Left lobe of liver (tissue), 2 donors: ENCODE measurements around the gene ZDHHC14. TPM values are rescaled to one million over a fixed set of nuclear protein-coding genes. Genes with fewer than 3 reads are reported as not detected.
"Not testable (repeated sequence)": the region's sequence is repeated elsewhere in the genome, so short reads cannot be mapped to it uniquely, and the experiment has no call there.

Experiments used
- ATAC-seq: fragments of 200-7000 bp; cut with Tn5 transposase; one replicate; pipeline ENCODE4 v1.9.1; 2020; ENCODE audit warnings: mild to moderate bottlenecking, moderate library complexity
- DNase-seq: peaks from one replicate; pipeline ENCODE4 v3.0.0-alpha.2; 2020; ENCODE audit warnings: low spot score
- total RNA-seq: library from RNA; stranded (reverse); gene quantifications from one replicate; pipeline ENCODE4 v1.2.1, GENCODE V29; 2021
- donor health status: DM: no; HTN: no; CAD: no; lungs with moderate emphysema.
- donor health status: DM: no; HTN: yes; CAD: no.

The ZDHHC14 gene
- total RNA-seq, 1 donor from 2014 or later = 13.7 TPM

DNA sequence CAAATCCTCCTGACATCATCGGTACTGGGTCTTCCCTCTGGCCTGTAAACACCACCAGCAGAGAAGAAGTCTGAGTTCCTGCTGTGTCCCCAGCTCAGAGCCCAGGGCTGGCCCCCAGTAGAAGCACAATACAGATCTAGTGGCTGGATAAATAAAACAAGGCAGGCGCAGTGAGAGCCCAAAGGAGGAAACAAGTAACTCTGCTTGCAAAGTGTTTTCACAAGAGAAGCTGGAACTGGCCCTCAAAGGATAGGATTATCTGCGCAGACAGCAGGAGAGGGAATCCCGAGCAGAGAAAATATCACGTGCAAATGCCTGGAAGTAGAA, 205.1 kb downstream of the ZDHHC14 start:
- DNase-seq (no peak), ATAC-seq (peak; percentile 16)

DNA sequence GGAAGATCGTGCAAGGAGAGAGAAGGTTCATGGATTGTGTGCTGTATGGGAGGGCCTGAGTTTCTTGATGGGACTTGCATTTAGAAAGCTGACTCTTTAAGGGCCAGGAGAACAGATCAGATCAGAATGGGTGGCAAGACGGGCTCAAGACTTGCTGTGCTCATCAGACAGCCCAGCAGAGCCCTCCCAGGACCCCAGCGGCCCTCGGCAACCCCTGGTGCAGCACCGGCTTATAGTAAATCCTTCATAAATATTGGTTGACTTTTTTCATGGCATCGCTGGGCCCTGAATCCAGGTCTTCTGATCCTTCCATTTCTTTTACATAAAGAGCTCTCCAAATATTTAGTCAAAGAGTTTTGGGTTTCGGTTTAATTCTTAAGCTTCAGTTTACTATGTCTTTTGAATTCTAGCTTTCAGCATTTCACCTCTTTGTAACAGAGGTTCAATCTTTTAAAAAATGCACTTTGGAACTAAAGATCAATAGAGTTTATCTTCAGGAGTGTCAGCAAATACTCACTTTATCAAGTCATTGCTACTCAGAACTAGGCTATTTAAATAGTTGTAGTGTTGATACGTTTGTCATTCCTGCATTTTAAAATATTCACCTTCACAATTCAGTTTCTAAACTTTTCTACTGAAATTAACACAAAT, 205.6 kb downstream of the ZDHHC14 start:
- peak; percentile 84 for ATAC-seq

DNA sequence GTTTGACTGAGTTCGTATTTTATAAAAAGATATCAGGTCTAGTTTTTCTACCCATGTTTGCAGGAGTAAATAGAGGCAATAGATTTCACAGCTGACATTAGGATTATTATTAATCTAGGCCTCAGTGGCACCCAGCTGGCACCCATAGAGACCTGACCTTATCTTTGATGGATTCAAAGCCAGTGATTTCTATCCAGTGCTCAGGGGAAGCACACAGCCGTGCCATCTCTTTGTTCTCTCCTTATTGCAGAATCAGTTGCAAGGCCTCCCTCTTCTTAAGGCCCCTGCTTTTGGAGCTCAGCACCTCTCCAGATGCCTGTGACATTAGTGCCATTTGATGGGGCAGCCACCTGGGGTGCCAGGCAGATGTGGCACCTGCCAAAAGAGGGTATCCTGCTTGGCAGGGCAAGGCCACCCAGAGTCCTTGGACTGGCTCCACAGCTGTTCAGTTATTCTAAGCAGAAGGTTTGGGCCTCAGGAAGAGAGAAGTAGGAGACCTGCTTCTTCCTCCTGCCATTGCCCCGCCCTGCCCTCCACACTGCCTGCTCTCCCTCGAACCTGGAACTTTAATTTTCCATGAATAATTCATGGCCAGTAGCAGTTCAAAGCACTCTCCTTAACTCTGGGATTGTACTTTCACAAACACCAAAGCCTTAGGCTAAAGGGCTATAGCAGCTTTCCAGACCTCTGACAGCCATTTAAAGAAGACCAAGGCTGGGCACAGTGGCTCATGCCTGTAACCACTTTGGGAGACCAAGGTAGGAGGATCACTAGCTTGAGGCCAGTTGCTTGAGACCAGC, 206.3 kb downstream of the ZDHHC14 start:
- DNase-seq = peak; percentile 41
- ATAC-seq = peak; percentile 69

More for the DNA sequence above, 205.6 kb downstream of the ZDHHC14 start:
- DNase-seq = no peak

DNA sequence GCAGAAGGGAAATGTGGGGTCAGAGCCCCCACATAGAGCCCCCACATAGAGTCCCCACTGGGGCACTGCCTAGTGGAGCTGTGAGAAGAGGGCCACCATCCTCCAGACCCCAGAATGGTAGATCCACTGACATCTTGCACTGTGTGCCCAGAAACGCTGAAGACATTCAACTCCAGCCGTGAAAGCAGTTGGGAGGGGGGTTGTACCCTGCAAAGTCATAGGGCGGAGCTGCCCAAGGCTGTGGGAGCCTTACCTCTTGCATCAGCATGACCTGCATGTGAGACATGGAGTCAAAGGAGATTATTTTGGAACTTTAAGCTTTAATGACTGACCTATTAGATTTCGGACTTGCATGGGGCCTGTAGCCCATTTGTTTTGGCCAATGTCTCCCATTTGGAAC, 209.7 kb downstream of the ZDHHC14 start:
- not testable (repeated sequence) for ATAC-seq, DNase-seq

DNA sequence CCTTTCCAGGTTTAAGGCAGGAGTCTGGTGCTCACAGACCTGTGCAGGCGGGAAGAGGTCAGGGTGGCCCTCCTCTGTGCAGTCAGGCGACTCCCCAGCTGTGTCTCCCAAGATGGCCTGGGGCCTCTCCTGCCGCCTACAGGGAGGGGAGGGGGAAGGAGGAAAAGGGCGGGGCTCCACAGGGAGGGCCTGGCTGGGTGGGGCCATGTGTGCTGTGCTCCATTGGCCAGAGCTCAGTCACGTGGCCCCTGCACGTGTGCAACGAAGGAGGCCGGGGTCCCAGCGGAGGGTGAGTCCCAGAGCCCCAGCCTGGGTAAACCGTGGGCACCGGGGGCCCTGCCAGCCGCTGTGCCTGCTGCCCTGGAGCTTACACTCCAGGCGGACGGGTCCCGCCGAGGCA, 211.6 kb downstream of the ZDHHC14 start:
- no peak for ATAC-seq
- no peak for DNase-seq

DNA sequence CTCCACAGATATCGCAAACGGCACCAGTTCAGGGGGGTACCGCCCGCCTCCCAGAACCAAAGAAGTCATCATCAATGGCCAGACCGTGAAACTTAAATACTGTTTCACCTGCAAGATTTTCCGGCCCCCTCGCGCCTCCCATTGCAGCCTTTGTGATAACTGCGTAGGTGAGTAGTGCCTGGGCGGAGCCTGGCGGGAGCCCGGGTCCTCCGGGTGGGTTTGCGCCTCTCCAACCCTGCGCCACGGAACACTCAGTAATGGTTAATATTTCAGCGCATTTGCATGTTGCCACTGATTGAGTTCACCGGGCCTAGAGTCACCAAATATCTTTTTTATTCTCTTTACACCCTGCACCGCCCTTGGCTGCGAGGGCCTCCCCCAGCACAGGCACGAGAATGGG, 212.0 kb downstream of the ZDHHC14 start:
- DNase-seq (no peak), ATAC-seq (no peak)

DNA sequence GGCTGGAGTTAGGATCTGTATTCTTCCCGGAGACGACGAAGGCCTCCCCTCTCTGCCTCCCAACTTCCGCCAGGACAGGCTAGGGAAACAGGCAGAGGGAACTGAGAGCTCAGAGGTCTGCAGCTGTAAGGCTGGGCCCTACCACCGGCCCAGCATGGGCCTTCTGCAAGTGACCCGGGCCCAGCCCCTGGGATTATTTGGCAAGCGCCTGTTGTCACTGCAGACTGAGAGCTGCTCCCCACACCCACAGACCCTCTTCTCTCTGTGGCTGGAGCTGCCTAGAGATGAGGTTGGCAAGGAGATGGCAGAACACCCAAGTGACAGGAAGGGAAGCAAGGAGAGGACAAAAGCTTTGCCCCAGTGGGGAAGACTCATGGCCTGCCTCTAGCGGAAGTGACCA, 212.6 kb downstream of the ZDHHC14 start:
- no peak for ATAC-seq
- DNase-seq = no peak

DNA sequence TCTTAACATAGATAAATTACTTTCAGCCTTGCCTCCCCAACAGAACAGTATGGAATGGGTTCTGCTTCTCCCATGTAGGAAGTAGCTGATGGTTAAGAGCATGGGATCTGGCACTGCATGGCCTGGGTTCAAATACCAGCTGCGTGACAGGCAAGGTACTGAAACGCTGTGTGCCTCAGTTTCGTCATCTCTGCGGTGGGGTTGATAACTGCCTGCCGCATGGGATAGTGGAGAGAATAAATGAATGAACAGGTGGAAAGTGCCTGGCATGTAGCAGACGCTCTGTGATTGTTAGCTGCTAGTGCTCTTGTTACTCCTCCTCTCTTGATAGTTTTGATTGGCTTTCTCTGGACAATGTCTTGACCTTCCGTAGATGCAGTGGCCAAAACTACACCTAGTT, 213.3 kb downstream of the ZDHHC14 start:
- ATAC-seq (no peak), DNase-seq (no peak)

DNA sequence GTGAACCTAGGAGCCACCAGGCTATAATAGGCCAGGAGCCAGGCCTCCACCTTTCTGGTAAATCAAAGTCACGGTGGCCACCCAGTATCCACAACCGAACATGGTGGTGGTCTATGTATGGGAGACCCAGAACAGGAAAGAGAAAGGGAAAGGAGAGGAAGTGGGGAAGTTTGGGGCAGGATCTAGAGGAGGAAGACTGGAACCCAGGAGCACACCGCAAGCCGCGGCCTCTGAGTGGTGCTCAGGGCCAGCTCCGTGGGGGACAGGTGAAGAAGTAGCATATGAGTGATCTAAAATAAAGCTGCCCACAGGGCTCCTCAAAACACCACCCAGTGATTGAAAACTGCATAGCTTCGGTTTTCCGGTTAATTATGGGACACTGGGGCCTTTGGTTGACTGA, 214.8 kb downstream of the ZDHHC14 start:
- ATAC-seq (no peak), DNase-seq (no peak)

DNA sequence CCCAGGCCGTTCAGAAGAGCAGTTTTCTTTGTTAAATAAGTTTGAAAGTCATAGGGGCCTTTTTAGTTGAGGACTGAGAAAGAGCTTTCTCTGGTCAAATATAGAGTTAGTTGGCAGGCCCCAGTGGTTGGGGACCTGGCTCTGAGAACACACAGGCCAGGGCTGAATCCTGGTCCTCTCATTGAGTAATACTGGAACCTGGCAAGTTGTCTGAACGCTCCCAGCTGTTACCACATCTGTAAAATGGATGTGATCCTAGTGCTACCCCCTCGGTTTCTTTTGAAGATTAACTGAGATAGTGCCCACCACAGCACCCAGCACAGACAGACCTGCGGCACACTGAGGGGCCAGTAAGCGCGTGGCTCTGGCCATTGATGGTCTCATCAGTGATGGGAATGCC, 215.5 kb downstream of the ZDHHC14 start:
- no peak for DNase-seq
- ATAC-seq = peak; percentile 76

DNA sequence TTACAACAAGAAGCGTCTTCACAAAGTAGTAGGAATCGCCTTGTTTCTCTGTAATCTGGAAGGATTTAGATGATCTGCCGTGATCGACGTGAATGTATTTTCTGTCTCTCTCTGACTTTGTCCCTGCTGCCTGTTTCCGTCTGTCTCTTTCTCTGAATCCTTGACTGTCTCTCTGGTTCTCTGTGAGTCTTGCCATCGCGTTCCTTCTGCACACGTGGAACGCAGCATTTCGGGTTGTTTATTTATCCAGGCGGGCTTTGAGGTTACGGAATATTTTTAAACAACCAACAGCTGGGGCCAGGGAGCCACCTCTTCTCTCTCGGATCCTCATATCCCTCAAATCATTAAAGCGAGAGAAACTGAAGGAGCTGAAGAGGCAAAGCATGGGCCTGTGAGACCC, 215.9 kb downstream of the ZDHHC14 start:
- no peak for DNase-seq

DNA sequence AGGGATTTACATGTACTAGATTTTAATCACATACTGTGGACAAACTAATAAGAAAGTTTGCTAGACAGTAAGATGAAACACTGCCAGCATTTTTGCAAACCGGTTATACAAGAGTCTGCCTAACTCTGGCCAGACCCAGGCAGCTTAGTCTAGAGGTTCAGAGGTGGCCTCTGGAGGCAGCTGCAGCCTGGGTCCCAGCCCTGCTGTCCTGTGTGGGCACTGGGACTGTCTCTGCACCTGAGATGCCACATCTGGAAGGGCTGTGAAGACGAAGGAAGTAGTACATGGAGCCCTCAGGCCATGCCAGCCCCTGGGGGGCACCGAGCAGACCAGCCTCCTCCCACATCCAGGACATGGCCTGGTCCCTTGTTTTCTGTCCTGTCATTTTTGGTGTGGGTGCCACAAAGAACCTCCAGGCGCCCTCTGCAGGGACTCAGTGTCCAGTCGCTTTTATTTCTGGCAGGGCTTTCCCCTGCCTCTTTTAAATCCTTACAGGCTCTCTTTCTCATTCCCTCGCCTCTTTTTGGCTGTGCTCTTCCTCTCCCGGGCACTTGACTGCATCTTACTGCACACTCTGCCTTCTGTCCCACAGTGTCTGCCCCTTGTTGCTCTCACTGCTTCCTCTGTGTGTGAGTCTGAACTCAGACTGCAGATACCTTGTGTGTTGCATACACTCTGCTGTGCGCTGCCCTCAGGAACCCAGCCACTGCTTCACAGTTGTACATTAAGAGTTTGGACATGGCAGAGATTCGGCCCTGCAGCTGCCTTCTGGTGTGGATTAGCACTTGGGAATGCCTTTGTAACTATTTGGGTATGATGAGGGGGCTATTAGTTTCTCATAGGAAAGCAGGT, 216.7 kb downstream of the ZDHHC14 start:
- DNase-seq (peak; percentile 62), ATAC-seq (peak; percentile 88)

More for the DNA sequence above, 215.9 kb downstream of the ZDHHC14 start:
- ATAC-seq = no peak

DNA sequence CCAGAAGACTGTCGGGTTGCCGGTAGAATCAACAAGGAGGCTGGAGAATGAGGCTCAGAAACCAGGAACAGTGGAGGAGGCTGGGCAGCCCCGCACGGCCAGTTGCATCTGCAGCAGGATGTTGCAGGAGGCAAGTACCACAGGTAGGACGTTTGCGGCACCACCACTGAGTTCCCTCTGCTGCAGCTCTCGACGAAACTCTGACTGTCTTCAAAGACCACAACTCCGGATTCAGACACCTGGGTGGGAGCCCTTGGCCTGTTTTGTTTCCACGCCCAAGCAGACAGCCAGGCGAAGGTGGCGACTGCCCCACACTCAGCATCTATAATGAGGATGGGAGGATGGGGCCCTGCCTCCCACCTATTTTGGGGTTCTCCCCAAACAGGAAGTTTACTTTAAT, 218.2 kb downstream of the ZDHHC14 start:
- ATAC-seq (no peak), DNase-seq (no peak)

DNA sequence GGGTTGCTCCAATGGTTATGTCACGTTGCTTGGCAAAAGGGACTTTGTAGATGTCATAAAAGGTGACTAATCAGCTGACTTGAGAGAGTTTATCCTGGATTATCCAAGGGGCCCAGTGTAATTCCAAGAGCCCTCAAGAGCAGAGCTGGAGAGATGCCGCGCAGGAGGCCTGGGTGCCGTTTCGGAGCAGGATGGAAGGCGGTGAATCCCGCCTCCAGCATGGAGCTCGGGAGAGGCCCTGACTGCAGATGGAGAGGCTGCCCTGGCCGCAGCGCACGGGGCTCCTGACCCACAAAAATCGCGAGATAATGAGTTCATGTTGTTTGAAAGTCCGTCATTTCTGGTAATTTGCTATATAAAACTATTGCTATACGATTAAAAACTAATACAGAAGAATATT, 219.8 kb downstream of the ZDHHC14 start:
- DNase-seq = no peak
- ATAC-seq = no peak

DNA sequence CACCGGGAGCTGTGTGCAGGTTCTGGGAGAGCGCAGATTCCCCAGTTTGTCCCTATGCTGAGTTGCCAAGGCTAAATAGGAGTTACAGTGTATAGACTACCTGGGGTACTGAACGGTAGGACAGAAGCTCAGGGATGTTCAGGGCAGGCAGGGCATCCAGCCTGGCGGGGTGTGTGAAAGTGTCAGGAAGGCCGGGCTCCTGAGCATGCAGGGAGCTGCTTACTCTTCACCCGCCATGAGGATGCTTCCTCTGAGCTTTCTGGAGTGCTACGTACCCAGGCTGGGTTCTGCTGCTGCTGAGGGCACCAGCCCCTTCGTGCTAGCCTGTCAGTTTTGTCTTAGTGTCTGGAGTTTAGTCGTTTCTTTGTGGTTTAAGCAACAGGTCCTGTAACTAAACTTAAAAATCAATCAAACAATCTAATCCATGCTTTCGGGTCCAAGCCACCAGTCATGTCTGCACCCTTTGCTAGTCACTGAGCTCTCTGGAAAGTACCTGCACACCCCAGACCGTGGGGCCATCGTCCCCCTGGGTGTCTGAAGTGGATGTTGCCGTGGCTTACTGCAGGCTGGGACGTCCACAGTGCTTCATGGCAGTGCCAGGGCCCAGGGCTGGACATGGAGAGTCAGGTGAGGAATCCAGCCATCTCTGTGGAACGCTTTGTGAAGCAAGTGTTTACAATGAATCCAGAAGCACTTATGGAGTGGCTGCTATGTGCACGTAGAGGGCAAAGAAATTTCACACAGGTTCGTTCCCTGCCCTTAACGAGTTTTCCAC, 221.7 kb downstream of the ZDHHC14 start:
- DNase-seq (no peak), ATAC-seq (no peak)

DNA sequence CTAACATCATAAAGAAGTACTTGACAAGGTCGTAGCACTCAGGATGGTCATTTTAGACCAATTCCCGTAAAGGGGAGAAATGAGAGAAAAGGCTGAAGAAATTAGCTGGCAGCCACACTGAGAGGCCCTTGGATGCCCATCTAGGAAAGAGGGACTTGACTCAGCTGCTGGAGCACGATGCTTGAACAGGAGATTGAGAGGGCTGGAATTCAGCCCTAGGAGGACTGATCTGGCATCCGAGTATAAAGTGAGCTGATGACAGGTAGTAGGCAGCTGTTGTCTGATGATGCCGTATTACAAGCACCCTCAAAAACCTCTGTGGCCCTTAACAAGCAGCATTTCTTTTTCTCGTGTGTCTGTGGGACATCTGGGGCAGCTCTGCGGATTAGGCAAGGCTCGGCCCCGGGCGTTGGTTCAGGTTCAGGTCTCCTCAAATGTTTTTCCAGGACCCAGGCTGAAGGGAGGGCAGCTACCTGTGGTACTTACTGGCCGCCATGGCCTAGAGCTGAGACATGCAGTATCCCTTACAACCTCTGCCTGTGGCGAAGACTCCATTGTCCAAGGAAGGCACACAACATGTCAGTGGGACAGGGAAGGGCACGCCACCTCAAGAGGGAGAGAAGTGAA, 222.4 kb downstream of the ZDHHC14 start:
- ATAC-seq (no peak), DNase-seq (no peak)

DNA sequence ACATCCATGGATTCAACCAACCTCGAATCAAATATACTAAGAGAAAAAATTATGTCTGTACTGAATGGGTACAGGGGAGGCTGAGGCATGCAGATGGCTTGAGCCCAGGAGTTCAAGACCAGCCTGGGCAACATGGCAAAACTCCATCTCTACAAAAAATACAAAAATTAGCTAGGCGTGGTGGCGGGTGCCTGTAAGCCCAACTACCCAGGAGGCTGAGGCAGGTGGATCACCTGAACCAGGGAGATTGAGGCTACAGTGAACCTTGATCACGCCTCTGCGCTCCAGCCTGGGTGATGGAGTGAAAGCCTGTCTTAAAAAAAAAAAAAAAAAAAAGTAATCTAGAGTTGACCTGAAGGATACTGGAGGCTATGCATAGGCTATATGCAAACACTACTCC, 223.0 kb downstream of the ZDHHC14 start:
- DNase-seq (no peak), ATAC-seq (no peak)

DNA sequence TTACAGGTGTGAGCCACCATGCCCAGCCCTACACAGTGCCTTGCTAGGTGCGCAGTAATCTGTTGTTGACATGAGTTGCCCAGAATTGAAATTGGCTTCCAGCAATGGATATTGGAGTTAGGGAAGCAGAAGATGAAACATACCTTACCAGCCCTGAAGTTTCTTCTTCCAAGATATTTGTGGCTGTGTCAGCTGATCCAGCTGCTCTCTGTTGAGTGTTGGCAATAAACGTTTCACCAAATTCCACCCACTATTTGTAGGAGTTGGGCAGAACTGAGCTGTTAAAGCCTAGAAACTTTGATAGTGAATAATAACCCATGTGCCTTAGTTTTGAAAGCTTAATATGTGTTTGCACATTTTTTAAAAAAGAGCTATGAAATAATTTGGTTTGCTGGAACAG, 223.8 kb downstream of the ZDHHC14 start:
- ATAC-seq (no peak), DNase-seq (no peak)

DNA sequence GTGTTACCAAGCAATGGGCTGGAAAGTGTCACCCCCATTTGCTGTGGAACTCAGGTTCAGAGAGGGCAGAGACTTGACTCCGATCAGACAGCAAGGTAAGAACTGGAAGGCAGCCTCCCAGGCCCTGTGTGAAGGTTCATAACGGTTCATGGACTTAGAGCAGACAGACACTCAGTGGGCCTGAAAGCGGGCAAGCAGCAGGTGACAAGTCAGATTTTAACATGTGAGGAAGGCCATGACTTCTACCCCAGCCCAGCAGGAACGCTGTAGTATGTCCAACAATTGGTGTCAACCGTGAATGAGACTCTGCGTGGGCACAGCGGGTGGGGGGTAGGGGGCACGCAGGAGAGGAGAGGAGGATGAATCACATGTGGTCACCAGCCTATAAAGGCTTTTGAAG, 224.5 kb downstream of the ZDHHC14 start:
- ATAC-seq = no peak
- DNase-seq = no peak

DNA sequence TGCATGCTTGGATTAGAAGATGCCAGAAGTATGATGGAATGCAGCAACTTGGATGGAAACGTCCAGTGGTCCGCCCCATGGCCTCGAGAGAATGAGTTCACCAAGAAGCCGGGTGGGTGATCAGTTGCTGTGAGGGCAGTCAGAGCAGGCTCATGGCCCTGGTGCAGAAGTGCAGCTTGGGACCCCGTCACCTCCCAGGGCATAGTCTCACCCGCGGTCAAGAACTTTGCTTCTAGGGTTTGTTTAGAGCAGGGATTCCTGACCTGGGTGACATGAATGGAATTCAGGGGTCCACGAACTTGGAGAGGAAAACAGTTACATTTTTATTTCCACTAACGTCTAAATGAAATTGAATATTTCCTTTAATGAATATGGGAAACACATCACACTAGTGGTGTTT, 225.5 kb downstream of the ZDHHC14 start:
- DNase-seq (no peak), ATAC-seq (no peak)
